Calu3 (cell line): ENCODE results near the gene BMPR1B. TPM values are rescaled to one million over a fixed set of nuclear protein-coding genes. Genes with fewer than 3 reads are reported as not detected.

Source experiments
- BruUV-seq: library from RNA; stranded (reverse); fragments of 400-500 nt; replicated peaks from 2 replicates; lab custom pipeline; 2021; lab: Mats Ljungman, UMichigan
- CTCF ChIA-PET: fragments of 300-600 bp; sonication (Branson Sonifier 250); formaldehyde crosslinking; loops from one replicate; lab custom pipeline; 2022; ENCODE audit warnings: antibody characterized with exemption; lab: Charles Lee
- DNase-seq: peaks from one replicate; pipeline ENCODE4 v3.0.0; 2022
- H3K27ac Mint-ChIP-seq: one replicate; pipeline ENCODE4 v1.8.0; 2022; ENCODE audit warnings: mixed read lengths; ENCODE audit not compliant: unreplicated experiment
- H3K27me3 Mint-ChIP-seq: one replicate; pipeline ENCODE4 v1.8.0; 2022; ENCODE audit warnings: mixed read lengths; ENCODE audit not compliant: unreplicated experiment
- H3K36me3 Mint-ChIP-seq: one replicate; pipeline ENCODE4 v1.8.0; 2022; ENCODE audit warnings: mild to moderate bottlenecking, moderate library complexity, mixed read lengths; ENCODE audit not compliant: insufficient read depth, unreplicated experiment
- H3K4me1 Mint-ChIP-seq: one replicate; pipeline ENCODE4 v1.8.0; 2022; ENCODE audit warnings: mild to moderate bottlenecking, low read depth, mixed read lengths; ENCODE audit not compliant: unreplicated experiment
- H3K4me3 Mint-ChIP-seq: one replicate; pipeline ENCODE4 v1.8.0; 2022; ENCODE audit warnings: mild to moderate bottlenecking, low read depth, moderate library complexity, mixed read lengths; ENCODE audit not compliant: unreplicated experiment
- H3K9me3 Mint-ChIP-seq: one replicate; pipeline ENCODE4 v1.8.0; 2022; ENCODE audit warnings: low read depth, mixed read lengths; ENCODE audit not compliant: unreplicated experiment
- intact Hi-C: fragments of 100-400 bp; cut with micrococcal nuclease; formaldehyde crosslinking; loops from one replicate; pipeline ENCODE4 v1.10.0; 2022; ENCODE audit not compliant: unreplicated experiment
- total RNA-seq: library from RNA; stranded (reverse); gene quantifications from 2 replicates; pipeline ENCODE4 v1.2.3, GENCODE V29; 2022
- TF ChIP-seq, protein P1 (sequence below): fragments of 200-600 bp; IDR thresholded peaks from one replicate; pipeline ENCODE4 v1.8.0; 2022; ENCODE audit warnings: antibody characterized with exemption; ENCODE audit not compliant: unreplicated experiment

BMPR1B gene
- total RNA-seq, 1 experiment from 2014 or later = 9.2 TPM

DNA sequence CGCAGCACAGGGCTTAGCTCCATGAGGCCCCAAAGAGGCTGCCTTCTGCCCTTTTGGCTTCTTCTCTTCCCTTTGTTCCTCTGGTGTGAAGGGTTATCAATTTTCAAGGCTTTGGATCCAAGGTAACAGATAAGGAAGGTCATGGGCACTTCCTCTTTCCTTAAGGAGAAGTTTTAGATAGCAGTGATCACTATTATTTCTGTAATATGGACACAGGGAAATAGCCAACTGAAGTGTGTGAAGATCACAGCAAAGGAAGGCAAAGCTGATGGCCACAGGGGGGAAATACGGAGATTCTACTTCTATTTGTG is 424.2 kb downstream of the BMPR1B start:
- no peak overlapping the region for H3K27ac Mint-ChIP-seq
- CTCF ChIA-PET = no interaction called here
- H3K36me3 Mint-ChIP-seq = no peaks in the 10 kb centered on the region
- TF ChIP-seq, protein P1, sequence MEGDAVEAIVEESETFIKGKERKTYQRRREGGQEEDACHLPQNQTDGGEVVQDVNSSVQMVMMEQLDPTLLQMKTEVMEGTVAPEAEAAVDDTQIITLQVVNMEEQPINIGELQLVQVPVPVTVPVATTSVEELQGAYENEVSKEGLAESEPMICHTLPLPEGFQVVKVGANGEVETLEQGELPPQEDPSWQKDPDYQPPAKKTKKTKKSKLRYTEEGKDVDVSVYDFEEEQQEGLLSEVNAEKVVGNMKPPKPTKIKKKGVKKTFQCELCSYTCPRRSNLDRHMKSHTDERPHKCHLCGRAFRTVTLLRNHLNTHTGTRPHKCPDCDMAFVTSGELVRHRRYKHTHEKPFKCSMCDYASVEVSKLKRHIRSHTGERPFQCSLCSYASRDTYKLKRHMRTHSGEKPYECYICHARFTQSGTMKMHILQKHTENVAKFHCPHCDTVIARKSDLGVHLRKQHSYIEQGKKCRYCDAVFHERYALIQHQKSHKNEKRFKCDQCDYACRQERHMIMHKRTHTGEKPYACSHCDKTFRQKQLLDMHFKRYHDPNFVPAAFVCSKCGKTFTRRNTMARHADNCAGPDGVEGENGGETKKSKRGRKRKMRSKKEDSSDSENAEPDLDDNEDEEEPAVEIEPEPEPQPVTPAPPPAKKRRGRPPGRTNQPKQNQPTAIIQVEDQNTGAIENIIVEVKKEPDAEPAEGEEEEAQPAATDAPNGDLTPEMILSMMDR = no peak
- H3K4me1 Mint-ChIP-seq = no peaks in the 10 kb centered on the region
- no peak for DNase-seq
- BruUV-seq = no TSS peak
- no peaks in the 10 kb centered on the region for H3K27me3 Mint-ChIP-seq
- intact Hi-C loops = no loop called here
- H3K9me3 Mint-ChIP-seq = no peaks in the 10 kb centered on the region
- no peak overlapping the region for H3K4me3 Mint-ChIP-seq

DNA sequence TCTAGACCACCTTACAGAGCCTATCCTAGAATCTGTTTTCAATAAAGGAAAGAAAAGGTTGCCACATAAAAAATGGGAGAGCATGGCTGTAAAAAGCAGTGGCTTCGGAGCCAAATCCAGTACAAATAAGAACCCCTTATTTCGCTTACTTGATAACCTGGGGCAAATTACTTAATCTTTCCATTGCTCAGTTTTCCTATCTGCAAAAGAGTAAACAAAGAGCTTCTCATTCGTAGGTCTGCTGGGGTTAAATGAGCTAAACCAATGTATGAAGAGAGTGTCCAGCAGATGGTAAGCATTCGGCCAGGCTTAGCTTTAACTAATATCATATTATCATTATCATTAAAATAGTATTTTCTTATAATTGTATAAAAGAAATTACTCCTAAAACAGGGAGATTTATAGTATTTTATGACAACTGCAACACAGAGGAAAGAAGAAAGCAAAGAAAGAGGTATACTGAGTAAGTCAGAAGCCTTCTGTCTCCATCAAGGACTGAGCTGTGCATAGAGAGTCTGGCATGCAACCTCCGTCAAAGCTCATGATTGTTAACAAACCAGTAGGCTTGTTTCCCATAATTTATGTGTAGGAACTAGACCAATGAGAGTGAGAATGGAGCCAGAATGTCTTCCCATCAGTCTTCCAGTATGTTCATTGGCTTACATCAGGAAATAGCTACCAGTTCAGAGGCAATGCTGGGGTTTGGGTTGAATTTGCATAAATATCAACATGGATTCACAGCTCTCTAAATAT is 426.1 kb downstream of the BMPR1B start:
- TF ChIP-seq, protein P1 = no peak
- H3K9me3 Mint-ChIP-seq = no peaks in the 10 kb centered on the region
- H3K27me3 Mint-ChIP-seq = no peaks in the 10 kb centered on the region
- H3K27ac Mint-ChIP-seq = no peak overlapping the region
- no peak overlapping the region for H3K4me3 Mint-ChIP-seq
- BruUV-seq = no TSS peak
- CTCF ChIA-PET = no interaction called here
- no peak for DNase-seq
- intact Hi-C loops = no loop called here
- no peaks in the 10 kb centered on the region for H3K36me3 Mint-ChIP-seq
- H3K4me1 Mint-ChIP-seq = no peaks in the 10 kb centered on the region

GRCh38 chr4:95186666-95187065 is 428.9 kb downstream of the BMPR1B start:
- TF ChIP-seq, protein P1 = no peak
- no TSS peak for BruUV-seq
- H3K27ac Mint-ChIP-seq = no peak overlapping the region
- peaks cover 8% of the 10 kb centered on the region for H3K27me3 Mint-ChIP-seq
- H3K36me3 Mint-ChIP-seq = no peaks in the 10 kb centered on the region
- DNase-seq = no peak
- CTCF ChIA-PET = no interaction called here
- intact Hi-C loops = no loop called here
- no peaks in the 10 kb centered on the region for H3K4me1 Mint-ChIP-seq
- H3K9me3 Mint-ChIP-seq = no peaks in the 10 kb centered on the region
- no peak overlapping the region for H3K4me3 Mint-ChIP-seq

- TF ChIP-seq, protein P1 = no peak
- no peaks in the 10 kb centered on the region for H3K4me1 Mint-ChIP-seq
- intact Hi-C loops = no loop called here
- H3K4me3 Mint-ChIP-seq = no peak overlapping the region
- no TSS peak for BruUV-seq
- no peaks in the 10 kb centered on the region for H3K9me3 Mint-ChIP-seq
- CTCF ChIA-PET = no interaction called here
- H3K27ac Mint-ChIP-seq = no peak overlapping the region
- peaks cover 26% of the 10 kb centered on the region for H3K27me3 Mint-ChIP-seq
- H3K36me3 Mint-ChIP-seq = no peaks in the 10 kb centered on the region
- DNase-seq = no peak
Observed at GRCh38 chr4:95188701-95189370, 431.1 kb downstream of the BMPR1B start.
